GM19240 (cell line): ENCODE measurements around the gene TULP1.
A peak's percentile ranks its signal among the peaks of the same experiment; 100 is the strongest.

Source experiments
- DNase-seq: peaks from one replicate; pipeline ENCODE4 v3.0.0; 2011; ENCODE audit warnings: low spot score; ENCODE audit not compliant: insufficient read length

The TULP1 gene

GRCh38 chr6:35468181-35468979 is 44.3 kb downstream of the TULP1 start, which contains the start of gene RPL10A:
RPL10A (plus strand) TSS chr6:35468401; CDS start chr6:35468435, 34 bp downstream.
- peak; percentile 90 for DNase-seq

- no peak for DNase-seq
These were observed 47.0 kb downstream of the TULP1 start for GRCh38 chr6:35465646-35466045.

GRCh38 chr6:35463292-35463691 is 49.4 kb downstream of the TULP1 start:
- DNase-seq = no peak

- no peak for DNase-seq
These were observed 51.4 kb downstream of the TULP1 start for GRCh38 chr6:35461270-35461669.

- DNase-seq = no peak
These were observed 54.8 kb downstream of the TULP1 start for GRCh38 chr6:35457907-35458306.

- DNase-seq = no peak
These were observed 58.1 kb downstream of the TULP1 start for GRCh38 chr6:35454391-35455110.

- DNase-seq = no peak
These were observed 59.5 kb downstream of the TULP1 start for GRCh38 chr6:35453236-35453635.

- peak; percentile 90 for DNase-seq
These were observed 60.3 kb downstream of the TULP1 start, which contains the start of gene FANCE for GRCh38 chr6:35452183-35453090. FANCE (plus strand) TSS chr6:35452338; CDS start chr6:35452546, 208 bp downstream.

- DNase-seq = no peak
These were observed 61.1 kb downstream of the TULP1 start for GRCh38 chr6:35451354-35452182.

- DNase-seq = peak; percentile 80
These were observed 63.3 kb downstream of the TULP1 start for GRCh38 chr6:35449287-35449881.

GRCh38 chr6:35448191-35448590 is 64.5 kb downstream of the TULP1 start:
- no peak for DNase-seq
